Ovary (tissue), 9 donors: Measurements from ENCODE around the gene SRGAP3. TPM values are rescaled to one million over a fixed set of nuclear protein-coding genes. Genes with fewer than 3 reads are reported as not detected.

Experiments
- DNase-seq, 5 donors: peaks; one replicate each; pipeline ENCODE4 v3.0.0-alpha.2; 2019 to 2020
- H3K27ac ChIP-seq, 2 donors: fragments of 200-600 bp; one replicate each; pipeline versions ENCODE4 v1.5.1 to v1.8.0; 2019 to 2022
- H3K27me3 ChIP-seq: fragments of 200-600 bp; one replicate; pipeline ENCODE4 v1.8.0; 2022
- H3K36me3 ChIP-seq: fragments of 200-600 bp; sonication (generic); one replicate; pipeline ENCODE4 v1.5.1; 2019
- H3K4me1 ChIP-seq: one replicate; pipeline ENCODE4 v1.8.1; 2013; ENCODE audit warnings: mild to moderate bottlenecking, moderate library complexity; ENCODE audit not compliant: insufficient read depth
- H3K4me3 ChIP-seq: fragments of 200-600 bp; sonication (generic); one replicate; pipeline ENCODE4 v1.5.1; 2017
- H3K9me3 ChIP-seq, 2 donors: fragments of 200-600 bp in 1 of 2; sonication (generic) in 1 of 2; one replicate each; pipeline versions ENCODE4 v1.5.1 to v1.8.1; 2013 to 2019; ENCODE audit warnings: mild to moderate bottlenecking in 1 of 2, moderate library complexity in 1 of 2
- CTCF ChIP-seq, 3 donors: fragments of 450-650 bp in 2 of 3; fragments of 200-600 bp in 1 of 3; IDR thresholded peaks; one replicate each; pipeline versions ENCODE4 v1.5.1 to v1.8.0; 2016 to 2022; ENCODE audit warnings: antibody characterized with exemption in 3 of 3, mild to moderate bottlenecking in 1 of 3
- EP300 ChIP-seq: sonication (generic); formaldehyde crosslinking; IDR thresholded peaks from one replicate; pipeline ENCODE4 v1.6.1; 2017; ENCODE audit warnings: antibody characterized with exemption
- POLR2A ChIP-seq: fragments of 450-650 bp; IDR thresholded peaks from one replicate; pipeline ENCODE4 v1.6.1; 2017; ENCODE audit warnings: antibody characterized with exemption, mild to moderate bottlenecking, moderate library complexity
- WGBS, 3 donors: extraction: QIAGEN DNeasy Blood & Tissue Kit in 1 of 3; methylation state at CpG; one replicate each; pipeline versions ENCODE4 v1.1.5 to v1.1.7; 2013 to 2017; 5-methylcytosine and 5-hydroxymethylcytosine counted together
- intact Hi-C, 4 donors: fragments of 100-400 bp; cut with DNase I; formaldehyde crosslinking; loops; one replicate each; pipeline versions ENCODE4 v1.11.0 to v1.15.1; 2022 to 2023
- polyA plus RNA-seq, 2 donors: library from polyadenylated mRNA; stranded (reverse); fragments of 200-250 nt in 1 of 2; fragments of 350-450 nt in 1 of 2; fragmentation: Illumina TruSeq in 1 of 2; extraction: RNeasy Lipid Tissue Mini Kit (QIAGEN cat#74804) in 1 of 2; gene quantifications; one replicate each; pipeline ENCODE4 v1.2.3, GENCODE V29; 2013 to 2014
- total RNA-seq, 7 donors: library from RNA; depleted of rRNA in 2 of 7; stranded (reverse); fragments of >200 nt in 2 of 7; fragmentation: NEBNext Ultra II Directional in 3 of 7; extraction: Animal tissue kit (Norgen Biotek cat#: 25700) in 3 of 7; gene quantifications; one replicate each; pipeline versions ENCODE4 v1.1.0 to v1.2.4, GENCODE V29; 2016 to 2023
- donor health status: DM: no; HTN: no; CAD: no; lungs with moderate emphysema.
- donor health status: DM: no; HTN: no; CAD: no.
- donor health status: Bipolar disorder and iron deficiency.
- donor health status: DM: yes; HTN: yes; CAD: no.
- donor health status: DM: no; HTN: no; CAD: no.
- donor health status: DM: yes; HTN: yes; CAD: no.

SRGAP3 gene
- total and polyA plus RNA-seq, 9 donors, result 2.1 to 36.8 (median 13.1) TPM

- peak in 4 of 5 donors; percentile 55 to 67 (median 58) for DNase-seq
- Histone ChIP-seq H3K4me1 (peaks cover 9% of the 10 kb centered on the region), H3K36me3 (no peaks in the 10 kb centered on the region), H3K4me3 (peak overlapping the region; percentile 0), H3K27me3 (no peaks in the 10 kb centered on the region), H3K27ac (peak overlapping the region; percentile 26 to 71), H3K9me3 (no peaks in the 10 kb centered on the region)
- intact Hi-C loops, result no loop called here
- WGBS, 3 donors, result 19 to 30% (median 23%) methylated on average over 8 of the region's 8 CpGs
- TF ChIP-seq POLR2A (no peak), EP300 (no peak), CTCF (IDR thresholded peaks at IDR 0.05) (no peak)
Measured at GRCh38 chr3:9230596-9230995, 18.9 kb downstream of the SRGAP3 start.

- peak overlapping the region in 1 of 2 donors; percentile 71 for H3K27ac ChIP-seq
- H3K4me1 ChIP-seq, result peaks cover 9% of the 10 kb centered on the region
- no peak overlapping the region for H3K4me3 ChIP-seq
- intact Hi-C loops, result no loop called here
- H3K9me3 ChIP-seq, result no peaks in the 10 kb centered on the region
- 37 to 45% (median 42%) methylated on average over 7 of the region's 7 CpGs for WGBS, 3 donors
- no peak for DNase-seq
- no peaks in the 10 kb centered on the region for H3K36me3 ChIP-seq
- no peak for TF ChIP-seq CTCF (IDR thresholded peaks at IDR 0.05)
- no peak for TF ChIP-seq EP300
- TF ChIP-seq POLR2A, result no peak
- H3K27me3 ChIP-seq, result no peaks in the 10 kb centered on the region
Measured at GRCh38 chr3:9229879-9230278, 19.6 kb downstream of the SRGAP3 start.

GRCh38 chr3:9229325-9229724, 20.1 kb downstream of the SRGAP3 start:
- H3K4me3 ChIP-seq, result no peak overlapping the region
- H3K27me3 ChIP-seq, result no peaks in the 10 kb centered on the region
- peak in 1 of 5 donors; percentile 26 for DNase-seq
- TF ChIP-seq CTCF (IDR thresholded peaks at IDR 0.05) (no peak), POLR2A (no peak), EP300 (no peak)
- H3K4me1 ChIP-seq, result peaks cover 9% of the 10 kb centered on the region
- WGBS, 3 donors, result 38 to 54% (median 43%) methylated on average over 7 of the region's 7 CpGs
- no peaks in the 10 kb centered on the region for H3K36me3 ChIP-seq
- peak overlapping the region in 1 of 2 donors; percentile 71 for H3K27ac ChIP-seq
- no peaks in the 10 kb centered on the region for H3K9me3 ChIP-seq
- intact Hi-C loops, result no loop called here

- 7 to 16% (median 13%) methylated on average over 4 of the region's 4 CpGs for WGBS, 3 donors
- no peaks in the 10 kb centered on the region for H3K27me3 ChIP-seq
- peak in 2 of 5 donors; percentile 31 to 40 for DNase-seq
- no peaks in the 10 kb centered on the region for H3K36me3 ChIP-seq
- TF ChIP-seq POLR2A (no peak), EP300 (no peak), CTCF (IDR thresholded peaks at IDR 0.05) (no peak)
- intact Hi-C loops, result no loop called here
- no peaks in the 10 kb centered on the region for H3K9me3 ChIP-seq
- H3K27ac ChIP-seq, result no peak overlapping the region
- H3K4me1 ChIP-seq, result peaks cover 1% of the 10 kb centered on the region
- no peak overlapping the region for H3K4me3 ChIP-seq
Measured at GRCh38 chr3:9226326-9226725, 23.1 kb downstream of the SRGAP3 start.
